GM12878 (cell line): ENCODE results near the gene FEV. TPM values are rescaled to one million over a fixed set of nuclear protein-coding genes. Genes with fewer than 3 reads are reported as not detected.

Source experiments
- CREB1 ChIP-seq: IDR thresholded peaks from 2 replicates; pipeline ENCODE4 v1.6.1; 2012; ENCODE audit warnings: low read depth, mild to moderate bottlenecking, inconsistent platforms
- CUX1 ChIP-seq: IDR thresholded peaks from 2 replicates; pipeline ENCODE4 v1.6.1; 2012; ENCODE audit warnings: improper control_type of control experiment, low read depth, low read length; ENCODE audit not compliant: insufficient replicate concordance
- HDAC2 ChIP-seq: fragments of 200-600 bp; sonication (generic); IDR thresholded peaks from 2 replicates; pipeline ENCODE4 v1.6.1; 2017
- IKZF1 ChIP-seq: fragments of 450-650 bp; conservative IDR thresholded peaks from 2 replicates; pipeline ENCODE4 v1.6.1; 2017; ENCODE audit warnings: antibody characterized with exemption, mild to moderate bottlenecking
- POU2F2 ChIP-seq: IDR thresholded peaks from 3 replicates; pipeline ENCODE4 v1.6.1; 2011; ENCODE audit warnings: low read depth, mild to moderate bottlenecking, low read length, borderline replicate concordance
- PRDM15 ChIP-seq: fragments of 450-650 bp; formaldehyde crosslinking; IDR thresholded peaks from 2 replicates; pipeline ENCODE4 v1.4.0; 2020; ENCODE audit warnings: mild to moderate bottlenecking, moderate library complexity
- TCF12 ChIP-seq: IDR thresholded peaks from 2 replicates; pipeline ENCODE4 v1.6.1; 2011; ENCODE audit warnings: low read depth, mild to moderate bottlenecking, low read length
- polyA plus RNA-seq, 11 experiments: library from polyadenylated mRNA; depleted of rRNA in 4 of 11; unstranded in 6 of 11; stranded (reverse) in 5 of 11; fragments of >200 nt; fragmentation: Nextera tagmentation in 4 of 11; fragmentation: Illumina TruSeq in 1 of 11; extraction: Ambion mirVana in 4 of 11; extraction: Trizol in 1 of 11; gene quantifications; 1 replicate in 1 of 11; 2 replicates in 10 of 11; pipeline versions ENCODE4 v1.2.1 to v1.2.3, GENCODE V29; 2011 to 2016; ENCODE audit warnings: inconsistent platforms in 2 of 11, missing spikeins in 2 of 11, low read depth in 1 of 11
- total RNA-seq, 4 experiments: library from RNA; depleted of rRNA in 3 of 4; stranded (reverse); fragments of >200 nt in 3 of 4; fragmentation: Illumina TruSeq in 1 of 4; extraction: Trizol in 1 of 4; gene quantifications; 2 replicates each; pipeline versions ENCODE4 v1.2.1 to v1.2.3, GENCODE V29; 2013 to 2021

FEV gene
- total and polyA plus RNA-seq, 10 of the 15 experiments (the other 5 are each of a cell fraction or from before 2014, with no cell fraction given), result not detected

GRCh38 chr2:219025637-219026585 is 40.9 kb upstream of the FEV start (continued):
- TF ChIP-seq PRDM15 (no peak), HDAC2 (no peak), POU2F2 (no peak), CREB1 (no peak), TCF12 (no peak), CUX1 (no peak), IKZF1 (no peak)
- TF ChIP-seq, all 136 proteins: peak for 0
